Measurements from ENCODE around the gene SKA2.
A peak's percentile ranks its signal among the peaks of the same experiment; 100 is the strongest.
"Not testable (repeated sequence)": the region's sequence is repeated elsewhere in the genome, so short reads cannot be mapped to it uniquely, and the experiment has no call there.

Gene SKA2

DNA sequence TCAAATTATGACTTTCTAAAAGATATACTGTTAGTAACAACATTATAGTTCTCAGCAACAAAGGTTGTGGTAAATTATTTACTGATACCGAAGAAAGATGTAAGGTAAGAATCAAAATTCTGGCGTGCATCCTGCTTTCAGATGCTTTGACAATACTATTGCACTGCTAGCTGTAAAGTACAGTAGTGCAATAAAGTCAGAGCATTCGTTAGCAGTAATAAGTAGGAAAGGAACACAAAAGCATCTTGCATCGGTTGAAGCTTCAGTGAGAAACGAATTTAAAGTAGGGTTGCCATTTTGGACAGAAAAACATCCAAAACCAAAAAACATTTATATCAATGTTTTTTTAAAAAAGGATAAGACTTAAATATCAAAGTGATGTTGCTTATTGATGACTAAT lies 4.0 kb downstream of the SKA2 start:
- DNase-seq = no peak

DNA sequence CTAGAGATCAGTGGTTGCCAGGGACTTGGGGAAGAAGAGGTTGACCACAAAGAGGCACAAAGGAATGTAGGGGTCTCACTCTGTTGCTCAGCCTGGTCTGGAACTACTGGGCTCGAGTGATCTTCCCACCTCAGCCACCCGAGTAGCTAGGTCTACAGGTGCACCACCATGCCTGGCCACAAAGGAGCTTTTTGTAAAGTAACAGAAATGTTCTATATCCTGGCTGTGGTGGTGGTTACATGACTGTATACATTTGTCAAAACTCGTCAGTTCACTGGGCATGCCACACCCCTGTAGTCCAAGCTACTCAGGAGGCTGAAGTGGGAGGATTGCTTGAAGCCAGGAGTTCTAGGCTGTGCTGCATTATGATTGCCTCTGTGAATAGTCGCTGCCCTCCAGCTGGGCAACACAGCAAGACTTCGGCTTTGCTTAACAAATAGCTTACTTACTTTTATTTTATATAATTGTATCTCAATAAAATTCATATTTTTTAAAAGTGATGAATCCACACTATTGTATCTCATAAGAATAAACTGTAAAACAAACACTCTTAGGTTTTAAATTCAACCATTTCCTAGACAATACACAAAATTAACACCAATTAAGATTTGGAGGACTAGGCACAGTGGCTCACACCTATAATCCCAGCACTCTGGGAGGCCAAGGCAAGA lies 5.0 kb downstream of the SKA2 start:
- no peak for DNase-seq

DNA sequence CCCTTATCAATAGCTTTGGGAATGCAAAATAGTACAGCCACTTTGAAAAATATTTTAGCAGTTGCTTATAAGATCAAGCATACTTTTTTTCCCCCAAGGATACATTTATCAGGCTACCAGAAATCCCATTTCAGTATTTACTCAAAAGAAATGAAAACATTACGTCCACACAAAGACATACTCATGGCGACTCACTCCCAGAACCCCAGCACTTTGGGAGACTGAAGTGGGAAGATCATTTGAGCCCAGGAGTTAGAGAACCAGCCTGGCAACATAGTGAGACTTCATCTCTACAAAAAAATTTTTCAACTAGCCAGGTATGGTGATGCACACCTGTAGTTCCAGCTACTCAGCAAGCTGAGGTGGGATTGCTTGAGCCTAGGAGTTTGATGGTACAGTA lies 5.9 kb downstream of the SKA2 start:
- DNase-seq = no peak

DNA sequence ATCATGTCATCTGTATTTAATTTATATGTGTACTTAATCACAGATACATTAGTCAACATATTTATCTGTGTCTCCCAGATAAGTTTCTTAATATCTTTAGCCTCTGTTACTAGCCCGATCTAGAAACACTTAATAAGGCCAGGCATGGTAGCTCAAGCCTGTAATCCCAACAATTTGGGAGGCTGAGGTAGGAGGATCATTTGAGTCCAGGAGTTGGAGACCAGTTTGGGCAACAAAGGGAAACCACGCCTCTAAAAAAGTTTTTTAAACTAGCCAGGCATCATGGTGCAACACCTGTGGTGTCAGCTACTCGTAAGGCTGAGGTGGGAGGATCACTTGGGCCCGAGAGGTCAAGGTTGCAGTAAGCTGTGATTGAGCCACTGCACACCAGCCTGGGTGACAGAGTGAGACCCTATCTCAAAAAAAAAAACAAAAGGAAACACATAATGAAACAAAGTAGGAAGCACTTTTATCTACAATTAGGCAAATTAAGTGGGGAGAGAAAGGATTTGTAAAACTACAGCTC lies 9.4 kb downstream of the SKA2 start:
- DNase-seq = no peak

DNA sequence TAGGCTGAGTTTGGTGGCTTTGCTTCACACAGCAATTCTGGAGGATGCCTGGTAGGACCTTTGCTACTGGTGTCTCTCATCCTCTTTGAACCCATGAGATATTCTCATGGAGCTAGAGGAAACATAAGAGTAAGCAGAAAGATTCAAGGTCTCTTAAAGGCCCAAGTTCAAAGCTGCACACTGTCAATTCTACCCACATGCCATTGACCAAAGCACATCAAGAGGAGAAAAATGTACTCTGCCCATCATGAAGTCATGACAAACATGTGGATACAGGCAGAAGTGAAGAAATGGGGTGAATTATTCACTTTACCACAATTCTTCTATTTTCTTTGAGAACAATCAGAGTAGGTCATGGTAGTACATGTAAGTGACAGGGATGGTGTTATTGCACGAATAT lies 13.1 kb downstream of the SKA2 start:
- DNase-seq = no peak

DNA sequence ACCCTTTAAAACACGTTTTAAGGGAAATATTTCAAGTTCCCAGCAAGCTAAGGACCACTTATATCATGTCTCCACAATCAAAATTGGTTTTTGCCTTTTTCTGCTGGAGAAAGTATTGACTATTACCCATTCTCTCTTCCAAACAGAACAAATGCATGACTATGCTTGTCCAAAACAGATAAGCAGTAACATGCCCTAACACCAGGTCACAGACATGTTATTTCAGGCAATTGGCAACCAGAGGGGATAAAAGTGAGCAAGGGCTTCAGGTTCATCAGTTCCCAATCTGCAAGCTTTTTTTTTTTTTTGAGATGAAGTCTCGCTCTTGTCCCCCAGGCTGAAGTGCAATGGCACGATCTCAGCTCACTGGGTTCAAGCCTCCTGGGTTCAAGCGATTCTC lies 15.0 kb downstream of the SKA2 start:
- DNase-seq = no peak

DNA sequence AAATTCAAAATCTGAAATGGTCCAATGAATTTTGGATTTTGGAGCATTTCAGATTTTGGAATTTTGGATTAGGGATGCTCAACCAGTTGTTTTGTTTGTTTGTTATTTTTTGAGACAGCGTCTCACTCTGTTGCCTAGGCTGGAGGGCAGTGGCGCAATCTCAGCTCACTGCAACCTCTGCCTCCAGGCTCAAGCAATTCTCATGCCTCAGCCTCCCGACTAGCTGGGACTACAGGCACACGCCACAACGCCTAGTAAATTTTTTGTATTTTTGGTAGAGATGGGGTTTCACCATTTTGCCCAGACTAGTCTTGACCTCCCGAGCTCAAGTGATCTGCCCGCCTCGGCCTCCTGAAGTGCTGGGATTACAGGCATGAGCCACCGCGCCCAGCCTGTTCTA lies 16.6 kb downstream of the SKA2 start:
- DNase-seq = not testable (repeated sequence)

DNA sequence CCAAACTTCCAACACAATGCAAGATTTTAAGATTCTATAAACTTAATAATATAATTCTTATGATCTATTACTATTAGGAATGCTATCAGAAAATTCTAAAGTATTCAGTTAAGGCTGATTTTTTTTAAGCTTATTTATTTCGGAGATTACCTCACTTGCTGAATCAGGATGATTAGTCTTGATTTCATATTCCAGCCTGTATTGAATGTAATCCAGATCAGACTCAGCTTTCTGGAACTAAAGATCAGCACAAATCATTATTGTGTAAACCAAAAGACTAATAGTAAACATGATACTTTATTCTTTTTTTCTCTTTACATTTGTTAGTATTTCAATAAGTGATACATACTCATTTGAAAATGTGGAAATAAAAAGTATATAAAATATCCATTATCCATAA lies 23.9 kb downstream of the SKA2 start:
- no peak for DNase-seq

DNA sequence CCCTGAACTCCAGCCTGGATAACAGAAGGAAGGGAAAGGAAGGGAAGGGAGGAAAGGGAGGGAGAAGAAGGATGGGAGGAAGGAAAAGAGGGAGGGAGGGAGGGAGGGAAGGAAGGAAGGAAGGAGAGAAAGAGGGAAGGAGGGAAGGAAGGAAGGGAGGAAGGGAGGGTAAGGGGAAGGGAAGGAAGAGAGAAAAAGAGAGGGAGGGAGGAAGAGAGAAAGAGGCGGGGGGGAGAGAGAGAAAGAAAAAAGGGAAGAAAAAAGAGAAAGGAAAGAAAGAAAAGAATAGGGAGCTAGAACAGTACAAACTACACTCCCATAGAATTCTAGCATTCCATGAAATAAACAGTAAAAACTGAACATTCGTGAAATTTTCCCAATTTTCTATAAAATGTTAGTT lies 25.2 kb downstream of the SKA2 start:
- no peak for DNase-seq

DNA sequence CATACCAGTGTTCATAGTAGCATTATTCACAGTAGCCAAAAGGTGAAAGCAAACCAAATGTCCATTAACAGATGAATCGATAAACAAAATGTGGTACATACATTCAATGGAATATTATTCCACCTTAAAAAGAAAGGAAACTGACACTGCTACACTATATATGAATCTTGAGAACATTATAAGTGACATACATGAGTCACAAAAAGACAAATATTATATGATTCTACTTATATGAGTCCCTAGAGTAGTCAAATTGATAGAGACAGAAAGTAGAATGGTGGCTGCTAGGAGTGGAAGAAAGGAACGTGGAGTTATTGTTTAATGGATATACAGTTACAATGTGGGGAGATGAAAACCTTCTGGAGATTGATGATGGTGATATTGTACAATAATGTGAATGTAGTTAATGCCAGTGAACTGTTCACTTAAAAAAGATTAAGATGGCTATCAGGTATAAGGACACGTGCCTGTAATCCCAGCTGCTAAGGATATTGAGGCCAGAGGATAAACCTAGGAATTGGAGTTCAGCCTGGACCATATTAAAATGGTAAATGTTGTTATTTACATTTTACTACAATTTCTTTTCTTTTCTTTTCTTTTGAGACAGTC lies 28.1 kb downstream of the SKA2 start:
- DNase-seq = no peak

DNA sequence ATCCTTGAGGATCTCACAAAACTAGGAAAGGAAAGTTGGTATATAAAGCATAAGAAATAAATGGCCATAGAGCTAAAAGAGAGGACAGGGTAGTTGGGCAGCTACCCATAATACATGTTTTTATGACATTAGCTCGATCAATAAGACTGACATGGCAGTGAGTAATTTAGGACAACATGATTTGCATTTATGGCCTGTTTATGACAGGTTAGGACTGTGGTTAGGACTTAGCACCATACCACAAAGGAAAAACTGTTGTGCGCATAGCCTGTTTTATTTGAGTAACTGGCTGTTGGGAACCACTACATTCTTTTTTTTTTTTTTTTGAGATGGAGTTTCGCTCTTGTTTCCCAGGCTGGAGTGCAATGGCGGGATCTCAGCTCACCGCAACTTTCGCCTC lies 30.3 kb downstream of the SKA2 start:
- DNase-seq = no peak

DNA sequence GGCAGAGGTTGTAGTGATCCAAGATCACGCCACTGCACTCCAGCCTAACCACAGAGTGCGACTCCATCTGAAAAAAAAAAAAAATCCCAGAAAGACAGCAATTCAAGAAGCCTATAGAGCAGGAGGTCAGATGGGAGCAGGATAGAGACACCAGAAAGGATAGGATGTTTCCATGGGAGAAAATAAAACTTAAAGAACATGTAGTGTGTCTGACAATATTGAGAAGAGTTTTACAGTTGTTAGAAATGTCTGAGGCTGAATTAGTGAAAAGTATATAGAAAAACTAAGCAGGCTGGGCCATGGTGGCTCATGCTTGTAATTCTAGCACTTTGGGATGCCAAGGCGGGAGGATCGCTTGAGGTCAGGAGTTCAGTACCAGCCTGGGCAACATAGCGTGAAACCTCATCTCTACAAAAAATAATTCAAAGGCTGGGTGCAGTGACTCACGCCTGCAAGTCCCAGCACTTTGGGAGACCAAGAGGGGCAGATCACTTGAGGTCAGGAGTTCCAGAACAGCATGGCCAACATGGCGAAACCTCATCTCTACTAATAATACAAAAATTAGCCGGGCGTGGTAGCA lies 33.0 kb downstream of the SKA2 start:
- no peak for DNase-seq

DNA sequence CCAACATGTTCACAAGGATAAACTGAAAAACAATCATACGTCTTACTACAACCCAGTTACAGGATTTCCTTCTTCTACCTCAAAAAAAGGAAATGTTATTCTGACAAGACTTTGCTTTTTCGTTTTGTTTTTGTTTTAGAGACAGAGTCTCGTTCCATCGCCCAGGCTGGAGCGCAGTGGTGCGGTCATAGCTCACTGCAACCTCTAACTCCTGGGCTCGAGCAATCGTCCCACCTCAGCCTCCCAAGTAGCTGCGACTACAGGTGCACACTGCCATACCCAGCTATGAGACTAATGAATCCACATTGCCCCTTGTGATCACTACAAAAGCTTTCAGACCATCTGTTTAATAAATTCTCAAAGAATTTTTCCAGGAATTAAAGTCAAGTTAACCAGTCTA lies 39.5 kb downstream of the SKA2 start:
- no peak for DNase-seq

DNA sequence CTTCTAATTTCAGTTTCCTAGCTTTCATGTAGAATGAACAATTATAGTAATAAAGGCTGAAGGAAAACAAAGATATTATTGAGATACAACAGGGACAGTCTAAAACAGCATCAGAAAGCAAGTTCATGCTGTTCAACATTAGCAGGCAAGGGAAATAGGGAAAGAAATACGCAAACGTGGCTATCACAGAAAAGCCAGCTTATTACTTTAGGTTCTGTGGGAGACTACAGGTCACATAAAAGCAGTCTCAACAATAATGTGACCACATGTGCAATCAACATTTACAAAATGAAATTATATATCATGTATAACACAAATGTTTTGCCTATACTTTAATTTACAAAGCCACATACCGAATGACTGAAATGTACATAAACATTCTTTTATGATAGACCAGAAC lies 43.4 kb downstream of the SKA2 start:
- no peak for DNase-seq

DNA sequence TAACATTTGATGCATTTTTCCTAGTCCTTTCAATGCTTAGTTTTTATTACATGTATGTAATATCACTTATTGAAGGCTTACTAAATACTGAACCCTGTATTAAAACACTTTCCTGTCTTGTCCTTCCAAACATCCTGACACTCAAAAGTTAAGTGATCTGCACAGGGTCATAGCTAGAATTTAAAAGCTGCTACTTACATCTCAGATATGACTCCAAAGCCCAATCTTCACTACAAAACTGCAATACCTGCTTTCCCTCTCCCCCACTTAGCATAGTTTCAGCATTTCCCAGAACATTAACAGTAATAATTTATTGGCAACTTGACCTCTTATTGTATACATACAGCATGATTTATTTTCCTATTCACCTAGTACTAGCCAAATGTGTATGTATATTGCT lies 44.0 kb downstream of the SKA2 start:
- DNase-seq = no peak

DNA sequence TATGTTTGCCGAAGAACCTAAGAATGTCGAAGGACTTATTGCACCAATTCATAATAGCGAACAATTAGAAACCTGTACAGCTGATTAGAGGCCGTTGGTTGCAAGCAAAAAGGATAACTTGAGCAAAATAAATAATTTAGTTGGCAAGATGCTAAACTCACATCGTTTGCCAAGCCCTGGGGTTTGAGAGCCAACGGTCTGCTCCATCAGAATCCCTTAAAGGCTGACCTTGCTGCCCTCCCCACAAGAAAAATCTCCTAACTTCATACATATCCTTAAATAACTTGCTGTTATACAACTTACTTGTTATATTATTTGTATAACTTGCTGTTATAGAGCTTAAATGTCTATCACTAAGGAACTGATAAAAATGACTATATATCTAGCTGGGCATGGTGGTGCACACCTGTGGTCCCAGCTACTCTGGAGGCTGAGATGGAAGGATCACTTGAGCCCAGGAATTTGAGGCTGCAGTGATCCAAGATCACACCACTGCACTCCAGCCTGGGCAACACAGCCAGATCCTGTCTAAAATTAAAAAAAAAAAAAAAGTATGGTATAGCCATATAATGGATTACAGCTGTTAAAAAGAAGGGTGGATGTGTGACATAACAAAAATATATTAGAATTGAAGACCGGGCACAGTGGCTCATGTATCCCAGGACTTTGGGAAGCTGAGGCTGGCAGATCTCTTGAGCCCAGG lies 46.4 kb downstream of the SKA2 start:
- DNase-seq = no peak

DNA sequence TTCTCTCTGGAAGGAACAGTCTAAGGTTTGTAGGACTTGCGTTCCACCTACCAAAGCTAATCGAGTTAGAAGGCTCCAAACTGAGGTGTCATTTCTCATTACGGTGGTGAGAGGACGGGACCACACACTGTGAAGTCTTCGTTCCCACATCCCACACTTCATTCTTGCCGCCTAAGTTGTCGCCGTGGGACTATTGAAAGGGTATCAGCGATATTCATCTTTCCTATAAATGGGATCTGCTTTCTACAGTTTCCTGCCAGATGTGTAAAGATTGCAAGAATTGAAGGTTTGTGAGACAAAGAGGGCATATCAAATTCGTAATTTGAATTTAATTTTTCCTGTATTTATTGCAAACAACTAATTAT lies 47.7 kb downstream of the SKA2 start:
- no peak for DNase-seq

DNA sequence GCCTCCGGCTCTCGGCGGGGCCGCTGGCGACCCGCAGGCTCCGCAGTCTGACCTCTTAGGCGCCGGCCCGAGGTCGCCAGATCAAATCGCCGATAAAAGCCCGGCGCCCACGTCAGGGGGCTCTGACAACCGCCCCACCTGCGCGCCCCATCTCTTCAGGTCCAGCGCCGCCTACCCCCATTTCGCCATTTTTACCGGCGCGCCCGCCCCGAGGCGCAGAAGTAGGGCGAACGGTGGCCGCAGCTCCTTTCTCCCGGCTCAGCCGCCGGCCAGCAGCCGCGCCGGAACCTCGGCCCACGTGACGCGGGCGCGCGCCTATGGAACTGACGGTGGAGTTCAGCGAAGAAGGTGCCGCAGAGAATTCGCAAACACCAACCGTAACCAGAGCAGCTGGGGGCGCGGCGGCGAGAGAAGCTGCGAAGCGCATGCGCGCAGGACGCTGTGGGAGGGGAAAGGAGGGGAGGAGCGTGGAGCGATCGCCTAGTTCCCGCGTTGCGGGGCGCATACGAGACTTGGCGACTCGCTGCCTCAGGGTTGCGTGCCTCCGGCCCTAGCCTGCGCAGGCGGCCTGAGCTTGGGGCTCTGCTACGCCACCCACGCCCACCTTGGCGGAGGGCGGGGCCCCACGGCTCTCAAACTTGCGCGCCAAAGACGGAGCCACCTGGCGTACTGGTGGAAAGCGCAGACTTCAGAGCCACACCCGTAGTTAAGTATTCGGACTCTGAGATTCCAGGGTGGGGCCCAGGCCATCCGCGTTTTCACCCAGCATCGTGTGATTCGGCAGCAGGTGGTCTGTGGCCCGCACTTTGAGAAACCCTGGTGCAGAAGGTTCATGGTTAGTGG lies 48.3 kb downstream of the SKA2 start, which contains the start of gene TRIM37:
Gene TRIM37, minus strand, starts transcription at position 418 of the 843 bp plus-strand sequence. CDS start 419 bp downstream, outside the sequence.
- peak; percentile 99 for DNase-seq

DNA sequence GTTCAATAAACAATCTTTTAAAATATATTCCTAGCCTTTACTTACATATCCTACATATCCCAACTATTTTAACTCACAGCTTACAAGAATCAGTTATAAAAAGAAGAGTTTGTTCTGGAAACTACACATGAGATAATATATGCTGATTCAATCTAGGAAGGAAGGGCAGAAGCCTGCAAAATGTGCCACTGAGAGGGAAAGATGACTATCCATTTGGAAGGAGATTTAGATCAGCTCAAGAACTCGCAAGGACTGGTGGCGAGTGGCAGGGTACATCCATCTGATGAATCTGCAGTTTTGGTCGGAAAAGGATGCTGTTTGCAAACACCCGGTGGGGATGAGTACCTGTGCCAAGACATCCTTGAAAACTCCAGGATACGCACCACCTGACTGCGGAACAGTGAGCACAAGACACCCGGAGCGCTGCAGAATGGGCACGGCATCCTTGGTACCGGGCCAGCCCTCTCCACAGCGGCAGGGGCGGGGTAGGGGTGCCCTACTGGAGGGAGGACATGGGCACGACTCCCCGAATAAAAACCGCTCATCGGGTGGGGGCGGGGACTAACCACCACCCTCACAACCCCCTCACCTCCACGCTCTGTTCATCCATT lies 49.0 kb downstream of the SKA2 start:
- DNase-seq = peak; percentile 74

DNA sequence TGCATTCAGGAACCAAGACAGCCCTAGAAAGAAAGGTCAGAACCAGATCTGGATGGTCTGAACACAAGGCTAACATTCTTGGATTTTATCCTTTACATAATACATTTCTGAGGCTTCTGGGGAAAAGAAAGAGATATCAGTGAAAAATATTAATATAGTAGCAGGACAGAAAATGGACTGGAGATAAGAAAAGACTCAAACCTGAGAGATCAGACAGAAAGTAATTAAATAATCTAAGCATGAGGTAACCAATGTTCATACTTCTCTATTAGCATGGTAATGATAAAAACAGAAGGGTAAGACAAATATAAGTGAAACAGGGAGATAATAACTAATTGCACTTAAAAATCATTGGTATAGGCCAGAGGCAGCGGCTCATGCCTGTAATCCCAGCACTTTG lies 53.8 kb downstream of the SKA2 start:
- DNase-seq = no peak

DNA sequence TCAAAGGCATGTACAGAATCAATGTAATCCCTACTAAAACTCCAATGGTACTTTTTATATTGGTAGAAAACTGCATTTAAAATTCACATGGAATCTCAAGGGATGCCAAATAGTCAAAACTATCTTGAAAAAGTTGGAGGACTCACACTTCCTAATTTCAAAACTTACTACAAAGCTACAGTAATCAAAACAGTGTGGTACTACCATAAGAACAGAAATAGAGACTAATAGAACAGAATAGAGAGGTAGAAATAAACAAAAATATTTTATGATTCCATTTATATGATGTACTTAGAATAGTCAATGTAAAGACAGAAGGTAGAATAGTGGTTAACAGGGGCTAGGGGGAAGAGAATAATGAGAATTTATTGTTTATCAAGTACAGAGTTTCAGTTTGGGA lies 57.1 kb downstream of the SKA2 start:
- DNase-seq = no peak

DNA sequence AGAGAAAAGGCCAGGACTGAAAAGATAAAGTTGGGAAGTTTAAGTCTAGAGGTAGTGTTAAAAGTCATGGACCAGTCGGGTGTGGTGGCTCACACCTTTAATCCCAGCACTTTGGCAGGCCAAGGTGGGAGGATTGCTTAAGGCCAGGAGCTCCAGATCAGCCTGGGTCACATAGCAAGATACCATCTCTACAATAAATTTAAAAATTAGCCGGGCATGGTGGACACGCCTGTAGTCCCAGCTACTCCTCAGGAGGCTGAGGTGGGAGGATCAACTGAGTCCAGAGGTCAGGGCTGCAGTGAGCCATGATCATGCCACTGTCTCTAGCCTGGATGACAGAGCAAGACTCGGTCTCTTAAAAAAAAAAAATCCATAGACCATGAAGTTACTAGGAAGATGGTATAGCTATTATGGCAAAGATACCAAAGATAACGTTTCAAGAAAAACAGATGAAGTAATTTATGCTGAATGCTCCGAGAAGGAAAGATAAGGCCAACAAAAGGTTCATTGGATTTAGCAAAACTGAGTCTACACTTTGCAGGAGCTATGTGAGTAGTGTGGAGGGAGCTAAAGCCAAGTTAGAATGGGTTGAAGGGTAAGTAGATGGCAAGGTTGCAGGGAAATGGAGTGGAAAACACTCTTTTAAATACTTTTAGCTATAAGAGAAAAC lies 60.0 kb downstream of the SKA2 start:
- DNase-seq = no peak
